Astrocyte of the cerebellum (primary cell): ENCODE results near the gene PCNA.

Experiments used
- DNase-seq: peaks from one replicate; pipeline ENCODE4 v3.0.0-alpha.2; 2011; ENCODE audit warnings: low read depth
- H3K4me3 ChIP-seq: 2 replicates; pipeline ENCODE4 v1.5.1; 2011; ENCODE audit warnings: mild to moderate bottlenecking, low read depth, low read length, moderate library complexity
- in situ Hi-C: cut with HindIII; loops from 2 replicates; pipeline ENCODE4 v1.10.0; 2017; ENCODE audit warnings: low sequenced_read_pairs
- TF ChIP-seq, protein P1 (sequence below): IDR thresholded peaks from 2 replicates; pipeline ENCODE4 v1.5.1; 2012; ENCODE audit warnings: low read length, low read depth, moderate library complexity, mild to moderate bottlenecking; ENCODE audit errors: missing control alignments

The PCNA gene

DNA sequence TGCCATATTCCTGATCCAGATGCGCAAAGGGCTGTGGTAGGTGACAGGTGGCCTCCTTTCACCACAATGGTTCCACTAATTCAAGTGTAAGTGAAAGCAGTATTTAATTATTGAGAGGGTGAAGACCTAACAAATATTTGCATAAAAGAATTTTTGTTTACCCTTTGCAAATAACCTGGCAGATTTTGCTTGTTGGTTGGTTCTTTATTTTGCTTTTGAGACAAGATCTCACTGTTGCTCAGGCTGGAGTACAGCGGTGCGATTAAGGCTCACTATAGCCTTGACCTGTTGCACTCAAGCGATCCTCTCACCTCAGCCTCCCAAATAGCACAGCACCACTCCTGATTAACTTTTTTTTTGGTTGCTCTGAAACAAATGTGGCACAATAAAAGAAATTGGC lies 49.2 kb downstream of the PCNA start:
- in situ Hi-C loops = no loop called here
- no peak for DNase-seq
- no peak overlapping the region for H3K4me3 ChIP-seq
- TF ChIP-seq, protein P1, sequence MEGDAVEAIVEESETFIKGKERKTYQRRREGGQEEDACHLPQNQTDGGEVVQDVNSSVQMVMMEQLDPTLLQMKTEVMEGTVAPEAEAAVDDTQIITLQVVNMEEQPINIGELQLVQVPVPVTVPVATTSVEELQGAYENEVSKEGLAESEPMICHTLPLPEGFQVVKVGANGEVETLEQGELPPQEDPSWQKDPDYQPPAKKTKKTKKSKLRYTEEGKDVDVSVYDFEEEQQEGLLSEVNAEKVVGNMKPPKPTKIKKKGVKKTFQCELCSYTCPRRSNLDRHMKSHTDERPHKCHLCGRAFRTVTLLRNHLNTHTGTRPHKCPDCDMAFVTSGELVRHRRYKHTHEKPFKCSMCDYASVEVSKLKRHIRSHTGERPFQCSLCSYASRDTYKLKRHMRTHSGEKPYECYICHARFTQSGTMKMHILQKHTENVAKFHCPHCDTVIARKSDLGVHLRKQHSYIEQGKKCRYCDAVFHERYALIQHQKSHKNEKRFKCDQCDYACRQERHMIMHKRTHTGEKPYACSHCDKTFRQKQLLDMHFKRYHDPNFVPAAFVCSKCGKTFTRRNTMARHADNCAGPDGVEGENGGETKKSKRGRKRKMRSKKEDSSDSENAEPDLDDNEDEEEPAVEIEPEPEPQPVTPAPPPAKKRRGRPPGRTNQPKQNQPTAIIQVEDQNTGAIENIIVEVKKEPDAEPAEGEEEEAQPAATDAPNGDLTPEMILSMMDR = no peak

GRCh38 chr20:5070081-5070480 lies 49.7 kb downstream of the PCNA start:
- in situ Hi-C loops = no loop called here
- no peak overlapping the region for H3K4me3 ChIP-seq
- TF ChIP-seq, protein P1 = no peak
- DNase-seq = no peak

DNA sequence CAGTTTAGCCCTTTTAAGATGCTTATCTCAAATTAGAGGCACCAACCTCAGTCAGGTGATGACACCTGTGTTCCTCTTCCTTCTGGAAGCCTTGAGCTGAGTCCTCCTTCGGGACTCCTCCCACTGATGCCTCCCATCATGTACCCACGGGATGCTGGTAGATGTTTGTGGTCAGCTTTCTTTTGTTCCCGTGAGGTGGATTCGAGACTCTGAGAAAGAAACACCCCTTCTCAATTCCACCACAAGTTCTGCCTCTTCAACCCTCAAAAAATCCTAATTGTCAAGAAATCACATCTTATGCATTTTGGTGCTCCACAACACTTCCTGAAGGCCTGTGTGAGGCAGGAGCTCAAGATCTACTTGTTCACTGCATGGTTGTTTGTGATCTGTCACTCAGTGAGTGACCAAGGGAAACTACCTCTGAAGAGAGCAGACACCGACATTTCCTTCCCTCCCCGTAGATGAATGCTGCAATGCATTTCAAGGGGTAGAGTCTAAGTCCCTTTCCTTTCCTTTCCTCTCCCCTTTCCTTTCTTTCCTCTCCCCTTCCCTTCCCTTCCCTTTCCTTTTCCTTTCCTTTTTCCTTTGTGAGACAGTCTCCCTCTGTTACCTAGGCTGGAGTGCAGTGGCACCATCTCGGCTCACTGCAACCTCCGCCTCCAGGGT lies 50.5 kb downstream of the PCNA start:
- H3K4me3 ChIP-seq = no peak overlapping the region
- TF ChIP-seq, protein P1 = no peak
- no peak for DNase-seq
- in situ Hi-C loops = no loop called here

DNA sequence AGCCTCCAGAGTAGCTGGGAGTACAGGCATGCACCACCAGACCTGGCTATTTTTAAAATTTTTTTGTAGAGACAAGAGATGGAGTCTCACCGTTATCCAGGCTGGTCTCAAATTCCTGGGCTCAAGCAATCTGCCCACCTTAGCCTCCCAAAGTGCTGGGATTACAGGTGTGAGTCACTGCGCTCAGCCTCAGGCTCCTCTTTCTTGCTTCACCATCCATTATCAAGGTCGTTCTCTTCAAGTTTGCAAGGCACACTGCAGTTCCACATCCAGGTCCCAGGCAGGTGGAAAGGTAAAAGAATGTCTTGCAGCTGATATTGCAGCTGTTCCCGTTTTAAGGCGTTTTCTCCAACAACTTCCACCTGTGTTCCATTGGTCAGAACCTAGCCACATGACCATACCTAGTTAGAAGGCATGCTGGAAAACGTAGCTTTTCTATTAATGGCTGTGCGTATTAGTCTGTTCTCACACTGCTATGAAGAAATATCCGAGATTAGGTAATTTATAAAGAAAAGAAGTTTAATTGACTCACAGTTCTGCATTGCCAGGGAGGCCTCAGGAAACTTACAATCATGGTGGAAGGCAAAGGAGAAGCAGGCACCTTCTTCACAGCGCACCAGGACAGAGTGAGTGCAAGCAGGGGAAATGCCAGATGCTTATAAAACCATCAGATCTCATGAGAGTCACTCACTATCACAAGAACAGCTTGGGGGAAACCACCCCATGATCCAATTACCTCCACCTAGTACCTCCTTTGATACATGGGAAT lies 51.7 kb downstream of the PCNA start:
- TF ChIP-seq, protein P1 = no peak
- H3K4me3 ChIP-seq = no peak overlapping the region
- no peak for DNase-seq
- in situ Hi-C loops = no loop called here

- DNase-seq = peak; percentile 59
- in situ Hi-C loops = no loop called here
- TF ChIP-seq, protein P1 = no peak
- H3K4me3 ChIP-seq = no peak overlapping the region
Measured at GRCh38 chr20:5065879-5066383, 53.8 kb downstream of the PCNA start.

GRCh38 chr20:5065166-5065878 lies 54.4 kb downstream of the PCNA start:
- in situ Hi-C loops = no loop called here
- DNase-seq = no peak
- TF ChIP-seq, protein P1 = no peak
- H3K4me3 ChIP-seq = no peak overlapping the region
